Stimulated activated CD4-positive, alpha-beta T cell treated with anti-CD3 and anti-CD28 coated beads, TNF-alpha, amount 100 ng/mL, for 48 hours (primary cell): ENCODE results near the gene C3orf85.
"Not testable (repeated sequence)": the region's sequence is repeated elsewhere in the genome, so short reads cannot be mapped to it uniquely, and the experiment has no call there.

Experiments used
- DNase-seq, 3 donors: peaks; one replicate each; pipeline ENCODE4 v3.0.0-alpha.2; 2020; ENCODE audit warnings: low read depth in 3 of 3

Gene C3orf85, protein sequence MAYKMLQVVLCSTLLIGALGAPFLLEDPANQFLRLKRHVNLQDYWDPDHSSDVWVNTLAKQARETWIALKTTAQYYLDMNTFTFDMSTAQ

DNA sequence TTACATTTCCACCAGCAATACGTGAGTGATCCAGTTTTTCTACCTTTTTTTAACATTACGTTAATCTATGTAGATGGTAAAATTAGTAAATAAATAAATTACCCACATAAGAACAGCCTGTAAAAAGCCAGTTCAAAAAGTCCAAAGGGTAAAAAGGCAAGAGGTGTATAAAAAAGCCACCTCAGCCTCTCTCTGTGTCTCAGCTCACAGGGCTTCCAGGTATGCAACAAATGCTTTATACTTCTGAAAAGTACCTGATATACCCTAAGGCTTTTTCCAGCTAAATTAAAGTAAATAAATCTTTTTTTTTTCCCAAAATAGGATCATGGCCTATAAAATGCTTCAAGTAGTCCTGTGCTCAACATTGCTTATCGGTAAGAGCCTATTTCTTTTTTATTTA is at the start of gene C3orf85:
TSS of gene C3orf85 (plus strand) at position 197 of the 400 bp plus-strand sequence. CDS start at position 326, 129 bp downstream.
- DNase-seq = no peak

DNA sequence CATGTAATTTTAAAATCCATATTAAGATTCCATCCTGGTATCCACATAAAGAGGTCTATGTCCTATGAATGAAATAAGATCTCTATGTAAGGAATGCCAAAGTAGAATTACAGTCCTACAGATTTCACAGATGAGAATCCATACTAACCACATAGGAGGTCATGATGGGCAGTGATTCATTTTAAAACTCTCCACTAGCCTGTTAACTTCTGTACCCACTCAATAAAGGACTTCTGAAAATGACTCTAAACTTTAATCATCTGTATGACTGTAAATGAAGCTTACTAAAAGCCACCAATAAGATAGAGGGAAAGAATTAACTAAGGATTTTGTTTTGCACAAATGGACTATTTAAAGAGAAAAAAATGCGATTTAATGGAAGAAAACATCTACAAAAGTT is 47.3 kb upstream of the C3orf85 start:
- no peak for DNase-seq

DNA sequence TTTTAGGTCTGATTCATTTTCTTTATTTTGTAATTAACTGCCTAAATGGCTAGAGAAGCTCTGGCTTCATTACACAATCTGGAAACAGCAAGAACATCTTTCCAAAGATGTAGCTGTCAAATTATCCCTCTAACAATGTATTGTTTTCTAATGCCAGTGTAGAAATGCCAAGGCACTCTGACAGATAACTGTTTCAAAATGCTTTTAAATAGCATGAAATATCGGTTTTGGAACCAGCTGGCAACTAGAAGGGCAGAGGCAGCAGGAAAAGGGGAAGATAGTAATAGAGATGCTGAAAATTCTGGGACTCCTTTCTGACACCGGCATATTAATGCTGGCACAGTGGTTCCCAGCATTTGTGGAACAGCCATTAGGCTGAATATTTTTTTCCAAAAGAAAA is 44.7 kb upstream of the C3orf85 start:
- DNase-seq = no peak

DNA sequence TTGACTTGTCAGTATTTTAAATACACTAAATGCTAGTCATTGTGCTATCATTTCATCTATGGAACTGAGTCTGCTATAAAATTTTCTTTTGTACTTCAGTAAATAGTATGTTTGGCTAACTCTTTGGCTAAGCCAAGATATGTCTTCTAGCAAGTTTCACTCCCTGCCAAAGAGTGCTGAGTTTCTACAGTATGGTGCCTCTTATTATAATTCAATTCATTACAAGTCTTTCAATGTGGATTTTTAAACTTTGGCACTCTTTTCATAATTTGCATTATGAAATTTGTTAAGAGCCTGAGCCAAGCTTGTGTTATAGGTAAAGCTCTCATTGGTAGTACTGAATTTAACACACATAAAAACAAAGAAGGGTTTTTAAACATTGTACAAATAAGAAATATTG is 43.0 kb upstream of the C3orf85 start:
- DNase-seq = no peak

DNA sequence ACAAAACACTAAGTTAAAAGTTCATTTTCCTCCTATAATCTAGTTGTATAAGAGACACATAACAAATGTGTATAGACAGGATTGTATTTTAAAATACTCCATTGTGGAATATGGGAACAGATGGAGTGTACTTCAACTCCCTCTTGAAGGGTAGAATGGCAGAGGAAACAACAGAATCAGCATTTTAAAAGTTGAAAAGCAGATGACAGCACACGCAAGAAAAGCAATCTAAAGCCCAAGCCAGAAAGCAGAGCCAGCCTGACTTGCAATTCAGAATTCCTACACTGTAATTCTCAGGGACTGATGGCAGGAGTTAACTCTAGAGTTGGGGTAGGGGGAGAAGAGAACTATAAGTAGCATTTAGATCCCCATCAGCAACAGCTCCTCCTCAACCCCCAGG is 41.4 kb upstream of the C3orf85 start:
- no peak for DNase-seq

DNA sequence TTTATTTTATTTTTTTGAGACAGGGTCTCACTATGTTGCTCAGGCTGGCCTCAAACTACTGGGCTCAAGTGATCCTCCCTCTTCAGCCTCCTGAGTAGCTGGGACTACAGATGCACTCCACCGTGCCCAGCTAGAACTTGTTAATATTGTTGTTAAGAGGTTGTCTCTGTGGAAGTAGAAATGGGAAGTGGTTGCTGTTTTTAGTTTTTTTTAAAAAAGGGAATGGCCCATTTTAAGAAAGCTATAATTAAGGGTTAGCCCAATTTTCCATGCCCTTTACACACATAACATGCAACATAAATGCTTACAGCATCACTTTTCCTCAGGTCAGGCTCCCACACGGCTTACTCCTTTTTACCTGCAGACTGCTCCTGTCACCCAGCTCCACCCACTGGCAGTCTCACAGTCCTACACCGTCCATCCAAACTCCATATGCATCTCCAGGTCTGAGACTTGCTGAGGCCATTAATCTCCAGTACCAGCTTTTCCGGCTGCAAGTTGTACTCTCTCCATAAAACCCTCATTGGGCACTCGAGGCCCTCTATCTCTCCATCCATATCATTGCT is 38.4 kb upstream of the C3orf85 start:
- no peak for DNase-seq

DNA sequence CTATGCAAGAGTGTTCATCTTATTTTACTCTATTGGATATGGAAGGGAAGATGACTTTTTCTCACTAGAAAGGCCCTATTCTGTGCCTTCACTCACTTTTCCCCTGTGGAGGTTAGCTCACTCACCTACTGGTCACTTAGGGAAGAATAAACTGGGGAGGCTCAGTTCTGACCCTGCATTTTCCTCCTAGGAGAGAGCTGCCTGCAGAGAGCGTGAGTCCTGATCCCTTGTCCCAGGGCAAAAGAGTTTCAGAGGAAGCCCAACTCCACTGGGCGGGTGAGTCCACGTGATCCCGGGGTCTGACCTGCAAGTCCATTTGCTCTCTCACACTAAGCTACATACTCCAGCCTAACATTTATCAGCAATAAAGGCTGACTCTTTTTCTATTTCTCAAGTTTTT is 26.9 kb upstream of the C3orf85 start:
- DNase-seq = no peak

DNA sequence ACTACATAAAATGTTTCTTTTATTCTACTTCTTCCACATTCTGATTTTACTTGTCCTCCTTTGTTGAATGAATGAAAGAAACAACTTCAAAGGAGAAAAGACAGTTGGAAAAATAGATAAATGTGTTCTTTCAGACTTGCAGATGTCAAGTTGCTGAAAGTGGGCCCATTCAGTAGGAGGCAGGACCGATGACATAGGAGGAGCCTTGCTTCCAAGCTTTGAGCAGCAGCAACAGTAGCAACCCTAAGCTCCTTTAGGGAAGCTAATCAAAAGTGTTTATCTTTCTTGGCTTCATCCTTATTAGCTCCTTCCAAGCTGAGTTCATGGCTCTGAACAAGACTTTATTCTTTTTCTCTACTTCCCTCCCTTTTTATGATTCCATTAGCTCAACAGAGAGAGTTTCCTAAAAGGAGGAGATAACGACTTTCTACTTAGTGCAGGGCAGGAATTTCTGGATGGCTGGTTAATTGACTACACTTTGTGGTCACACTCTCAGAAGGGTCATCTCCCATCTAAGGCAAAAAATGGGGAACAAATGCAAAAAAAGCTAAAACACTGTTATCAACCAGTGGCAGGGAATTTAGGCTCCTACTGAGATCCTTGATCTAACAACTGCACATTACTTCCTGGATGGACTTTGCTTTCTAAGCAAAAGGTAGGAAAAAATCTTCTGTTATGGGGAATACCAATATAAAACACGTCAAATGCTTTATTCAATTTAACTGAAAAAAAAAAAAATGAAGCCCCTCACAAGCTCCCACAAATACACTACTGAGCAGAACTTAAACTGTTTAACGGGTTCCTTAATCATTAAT is 23.4 kb upstream of the C3orf85 start:
- no peak for DNase-seq

DNA sequence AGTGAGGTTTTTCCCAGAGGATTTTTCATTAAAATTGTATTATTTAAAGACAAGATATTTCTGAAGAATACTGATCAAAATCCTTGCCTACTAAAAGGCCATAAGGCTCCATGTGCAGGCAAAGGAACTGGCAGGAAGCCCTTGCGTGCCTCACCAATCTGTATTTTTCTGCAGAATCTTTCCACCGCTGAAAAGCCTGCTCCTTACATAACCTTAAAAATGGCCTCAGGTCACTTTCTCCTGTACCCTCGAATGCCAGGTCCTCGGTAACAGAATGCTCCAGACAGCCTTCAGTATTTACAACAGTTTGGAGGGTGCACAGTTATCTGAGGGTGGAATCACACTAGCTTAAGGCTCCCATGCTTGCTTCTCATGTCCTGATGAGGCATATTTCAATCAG is 21.8 kb upstream of the C3orf85 start:
- no peak for DNase-seq

DNA sequence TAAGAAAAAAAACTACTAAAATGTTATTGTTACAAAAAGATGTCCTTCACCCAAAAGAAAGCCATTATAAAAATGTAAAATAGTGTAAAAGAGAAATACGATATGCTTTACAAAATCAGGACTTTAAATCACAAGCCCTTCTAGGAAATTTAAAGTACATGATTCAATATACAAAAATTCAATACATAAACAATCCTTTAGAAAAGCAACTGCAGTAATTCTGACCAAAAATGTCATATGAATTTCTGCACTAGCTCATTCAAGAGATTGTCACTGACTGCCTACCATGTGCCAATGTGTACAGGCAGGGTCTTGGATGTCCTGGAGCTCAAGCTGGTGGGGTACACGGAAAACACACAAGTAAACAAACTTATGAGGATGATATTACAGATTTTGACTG is 21.1 kb upstream of the C3orf85 start:
- no peak for DNase-seq

DNA sequence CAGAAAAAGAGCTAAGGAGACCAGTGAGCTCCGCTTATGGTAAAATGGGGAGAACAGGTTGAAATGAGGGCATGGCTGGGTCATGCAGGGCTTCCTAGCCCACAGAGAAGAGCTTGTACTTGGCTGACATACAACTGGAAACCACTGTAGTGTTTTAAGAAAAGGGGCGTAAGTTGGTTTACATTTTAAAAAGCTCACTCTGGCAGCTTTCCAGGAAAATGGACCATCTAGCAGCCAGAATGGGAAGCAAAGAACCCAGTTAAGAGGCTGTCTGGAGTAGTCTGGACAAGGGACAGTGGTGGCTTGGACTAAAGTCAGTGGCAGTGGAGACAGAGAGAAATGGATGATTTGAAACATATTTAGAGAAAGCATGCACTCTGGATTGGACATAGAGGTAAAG is 20.5 kb upstream of the C3orf85 start:
- DNase-seq = no peak

DNA sequence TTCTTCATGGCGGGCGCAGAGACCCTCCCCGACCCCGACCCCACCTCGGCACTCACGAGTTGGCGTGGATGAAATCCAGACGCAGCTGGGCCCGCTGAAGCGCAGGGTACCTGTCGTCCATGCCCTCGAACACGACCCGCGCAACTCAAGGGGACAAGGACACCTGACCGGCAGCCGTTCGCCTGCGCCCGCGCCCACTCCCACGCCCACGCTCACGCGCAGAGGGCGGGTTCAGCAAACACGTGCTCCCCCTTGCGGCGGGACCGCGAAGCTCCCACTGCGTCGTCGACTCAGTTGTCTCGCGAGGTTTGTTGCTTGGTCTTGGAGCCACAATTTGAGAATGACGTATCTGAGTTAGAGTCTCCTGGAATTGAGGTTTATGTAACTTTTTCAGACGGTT is 18.6 kb upstream of the C3orf85 start, which contains the start of gene MORC1:
TSS of gene MORC1 (minus strand) at position 196 of the 400 bp plus-strand sequence. CDS start at position 121, 75 bp downstream.
- DNase-seq = no peak

DNA sequence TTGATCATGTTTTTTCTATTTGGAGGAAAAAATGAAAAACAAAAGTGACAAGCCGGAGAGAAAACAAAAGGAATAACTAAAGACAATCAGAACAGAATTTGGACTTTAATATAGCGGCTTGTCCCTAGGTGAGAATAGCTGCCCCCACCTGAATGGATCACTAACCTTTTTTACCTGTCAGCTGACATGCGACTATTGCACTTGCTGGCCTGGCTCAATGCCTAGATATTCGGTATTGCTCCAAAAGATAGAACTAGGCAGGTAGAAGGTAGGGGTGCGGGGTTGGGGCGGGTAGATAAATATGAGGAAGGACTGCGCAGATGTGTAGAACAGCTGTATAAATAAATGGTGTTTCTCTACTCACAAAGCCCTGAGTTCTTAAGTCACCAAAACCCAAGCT is 17.9 kb upstream of the C3orf85 start:
- no peak for DNase-seq

DNA sequence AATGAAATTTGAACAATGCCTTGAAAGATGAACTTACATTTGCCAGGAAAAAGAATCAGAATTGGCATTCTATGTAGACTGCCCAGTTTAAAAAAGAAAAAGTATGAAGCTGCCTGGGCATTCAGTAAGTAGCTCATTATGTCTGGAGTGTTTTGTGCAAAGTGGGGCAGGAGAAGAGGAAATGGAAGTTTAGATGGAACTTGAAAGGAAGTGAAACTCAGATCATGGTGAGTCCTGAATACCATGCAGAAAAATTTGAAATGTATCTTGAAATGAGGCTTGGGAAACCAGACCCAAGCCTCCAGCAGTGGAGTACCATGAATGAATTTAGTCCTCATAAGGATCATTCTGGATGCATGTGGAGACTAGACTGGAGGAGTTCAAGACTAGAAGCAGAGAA is 13.8 kb upstream of the C3orf85 start:
- DNase-seq = no peak

DNA sequence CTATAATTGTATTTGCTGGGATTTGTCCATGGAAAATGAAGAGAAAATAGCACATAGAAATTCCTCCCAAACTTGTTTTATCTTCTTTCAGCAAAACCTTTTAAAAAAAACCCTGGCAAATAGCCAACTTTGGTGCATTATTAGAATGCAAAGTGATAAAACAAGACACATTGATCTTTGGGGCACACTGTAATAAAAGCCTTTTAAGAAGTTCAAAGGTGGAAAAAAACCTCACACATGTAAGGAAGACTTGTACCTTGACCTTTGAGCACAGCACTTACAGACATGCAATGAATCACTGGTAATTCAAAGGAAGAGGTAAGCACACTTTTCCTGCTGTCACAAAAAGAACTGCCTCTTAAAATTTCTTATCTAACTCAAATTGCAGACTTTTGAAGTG is 10.6 kb upstream of the C3orf85 start:
- DNase-seq = no peak

DNA sequence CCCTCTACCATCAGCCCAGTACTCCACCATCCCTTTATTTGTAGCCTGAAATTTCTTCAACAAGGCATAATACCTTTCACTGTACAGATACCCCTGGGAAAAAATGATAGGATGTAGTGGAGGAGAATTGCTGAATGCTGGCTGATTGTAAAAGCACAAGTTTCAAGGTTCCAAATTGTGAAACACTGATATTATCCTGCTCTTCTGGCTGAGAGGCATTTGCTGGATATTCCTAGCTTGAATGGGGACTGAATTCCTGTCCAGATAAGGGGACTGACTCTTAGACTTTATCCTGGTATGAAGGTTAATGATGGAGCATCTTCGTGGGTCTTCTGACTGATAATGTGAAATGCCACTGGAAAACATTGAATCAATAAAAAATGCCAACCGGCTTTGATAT is 9.0 kb upstream of the C3orf85 start:
- no peak for DNase-seq

DNA sequence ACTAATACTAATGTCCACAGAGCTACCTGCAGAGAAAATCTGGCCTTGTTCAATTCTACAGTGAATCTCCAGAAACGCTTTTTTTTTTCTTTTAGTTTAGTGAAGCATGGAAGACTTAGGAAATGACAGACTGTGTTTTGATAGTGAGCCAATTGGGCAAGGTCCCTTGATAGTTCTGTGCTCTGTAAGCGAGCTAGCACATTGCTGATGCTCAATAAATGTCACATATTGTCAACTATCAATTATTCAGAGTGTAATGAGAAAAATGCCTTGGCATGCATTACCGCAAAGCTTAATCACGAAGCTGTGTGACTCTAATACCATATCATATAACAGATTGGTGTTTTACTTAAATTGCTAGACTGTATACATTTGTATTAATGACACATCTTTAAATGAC is 5.2 kb upstream of the C3orf85 start:
- no peak for DNase-seq

DNA sequence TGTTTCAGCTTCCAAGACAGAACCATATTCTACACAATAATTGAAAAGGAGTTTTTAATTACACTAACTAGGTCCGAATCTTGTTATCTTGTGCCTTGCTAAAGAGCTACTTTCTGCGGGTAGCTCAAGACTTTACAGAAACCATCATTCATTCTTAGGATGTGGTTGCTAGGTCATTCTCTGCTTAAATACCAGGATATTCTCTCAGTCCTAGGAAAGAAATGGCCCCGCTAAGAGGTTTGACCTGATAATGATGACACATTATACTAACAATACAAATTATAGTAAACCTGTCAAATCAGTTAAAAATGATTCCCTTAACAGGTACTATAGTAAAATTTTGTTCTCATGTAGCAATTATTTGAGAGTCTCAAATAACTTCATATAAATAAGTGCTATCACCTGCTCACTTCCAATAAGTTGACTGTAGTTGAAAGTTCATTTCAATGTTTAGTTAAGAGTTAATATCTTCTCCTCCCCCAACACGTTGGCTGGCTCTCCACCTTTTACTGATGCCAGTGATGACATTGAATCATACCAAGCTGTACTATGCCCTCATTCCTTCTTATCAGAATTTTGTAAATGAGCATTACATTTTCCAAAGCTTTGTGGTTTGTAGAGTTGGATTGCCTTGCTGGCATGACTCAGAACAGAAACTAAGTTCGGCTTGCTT is 3.6 kb upstream of the C3orf85 start:
- no peak for DNase-seq

DNA sequence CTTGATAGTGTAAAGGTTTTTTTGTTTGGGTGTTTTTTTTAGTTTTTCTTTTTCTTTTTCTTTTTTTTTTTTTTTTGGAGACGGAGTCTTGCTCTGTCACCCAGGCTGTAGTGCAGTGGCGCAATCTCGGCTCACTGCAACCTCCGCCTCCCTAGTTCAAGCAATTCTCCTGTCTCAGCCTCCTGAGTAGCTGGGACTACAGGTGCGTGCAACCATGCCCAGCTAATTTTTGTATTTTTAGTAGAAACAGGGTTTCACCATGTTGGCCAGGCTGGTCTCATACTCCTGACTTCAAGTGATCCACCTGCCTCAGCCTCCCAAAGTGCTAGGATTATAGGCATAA is 3.1 kb upstream of the C3orf85 start:
- DNase-seq = not testable (repeated sequence)

DNA sequence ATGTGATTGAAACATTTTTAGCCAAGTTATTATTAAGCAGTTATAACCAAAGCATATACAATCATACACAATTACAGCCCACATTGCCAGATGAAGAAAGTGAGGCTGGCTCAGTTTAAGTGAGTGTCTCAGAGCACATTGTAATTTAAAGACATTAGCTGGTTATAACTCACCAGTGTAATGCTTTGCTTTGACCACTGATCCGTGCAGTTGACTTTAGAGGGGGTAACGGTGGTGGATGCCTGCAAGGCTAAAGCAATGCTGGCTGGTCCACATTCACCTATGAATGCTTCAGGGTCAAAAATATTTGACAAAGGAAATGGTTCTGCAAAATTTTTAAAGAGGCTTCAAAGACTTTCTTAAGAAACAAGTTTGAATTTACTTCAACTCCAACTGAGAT is 1.2 kb downstream of the C3orf85 start:
- no peak for DNase-seq

DNA sequence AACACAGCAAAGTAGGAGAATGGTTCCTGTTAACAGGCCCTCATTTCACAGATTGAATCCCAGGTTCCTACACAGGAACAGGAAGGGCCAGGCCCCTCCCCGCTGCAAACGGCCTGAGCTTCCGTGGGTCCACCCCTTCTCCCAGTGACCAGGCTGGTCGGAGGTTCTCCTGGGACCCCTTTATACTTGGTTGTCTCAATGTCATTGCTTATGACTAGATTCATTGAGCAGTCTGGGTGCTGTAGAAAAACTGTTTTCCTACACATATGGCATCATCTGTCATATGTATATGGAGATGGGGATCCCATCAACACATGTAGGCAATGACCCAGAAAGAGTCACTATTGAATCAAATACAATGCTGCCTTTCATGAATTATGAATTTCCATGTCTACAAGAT is 3.8 kb downstream of the C3orf85 start:
- DNase-seq = no peak

DNA sequence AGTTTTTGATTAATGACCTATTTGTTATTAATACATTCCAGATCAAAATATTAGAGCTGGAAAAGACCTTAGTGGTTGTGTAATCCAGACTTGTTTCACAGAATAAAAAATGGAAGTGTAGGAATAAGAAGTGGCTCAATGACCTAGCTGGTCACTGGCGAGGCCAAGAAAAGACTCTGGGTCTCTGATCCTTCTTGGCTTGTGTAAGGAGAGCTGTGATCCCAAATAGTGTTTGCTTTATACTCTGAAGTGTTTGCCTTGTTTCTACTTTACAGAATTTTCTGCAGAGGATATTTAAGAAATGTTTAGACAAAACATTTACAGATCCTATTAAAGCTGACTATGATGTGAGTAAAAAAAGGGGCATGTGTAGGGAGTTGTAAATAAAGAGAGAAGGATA is 7.1 kb downstream of the C3orf85 start:
- no peak for DNase-seq

DNA sequence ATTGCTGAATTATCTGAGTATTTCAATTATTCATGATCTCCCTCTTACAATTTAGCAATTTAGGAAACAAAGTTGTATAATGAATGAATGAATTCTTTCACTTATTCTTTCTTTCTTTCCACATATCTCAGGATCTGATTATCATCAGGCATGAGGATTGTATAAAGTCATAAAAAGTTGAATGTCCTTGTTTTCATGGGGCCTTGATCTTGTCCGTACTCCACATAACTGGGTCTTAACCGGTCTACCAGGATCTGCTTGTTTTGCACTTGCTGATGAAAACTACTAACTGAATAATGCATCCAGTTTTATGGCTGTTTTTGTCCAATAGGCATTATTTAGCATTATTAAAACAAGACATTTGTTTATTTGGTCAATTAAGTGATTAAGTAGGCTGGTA is 12.6 kb downstream of the C3orf85 start:
- no peak for DNase-seq
